ENCODE measurements around the gene SENP5.
A peak's percentile ranks its signal among the peaks of the same experiment; 100 is the strongest.

Gene SENP5

GRCh38 chr3:196889844-196890708 lies 22.4 kb downstream of the SENP5 start:
- DNase-seq (ENCODE audit: low read depth, low spot score) = no peak

- DNase-seq (ENCODE audit: low read depth, low spot score) = no peak
These were observed 27.0 kb downstream of the SENP5 start for GRCh38 chr3:196894557-196895295.

DNA sequence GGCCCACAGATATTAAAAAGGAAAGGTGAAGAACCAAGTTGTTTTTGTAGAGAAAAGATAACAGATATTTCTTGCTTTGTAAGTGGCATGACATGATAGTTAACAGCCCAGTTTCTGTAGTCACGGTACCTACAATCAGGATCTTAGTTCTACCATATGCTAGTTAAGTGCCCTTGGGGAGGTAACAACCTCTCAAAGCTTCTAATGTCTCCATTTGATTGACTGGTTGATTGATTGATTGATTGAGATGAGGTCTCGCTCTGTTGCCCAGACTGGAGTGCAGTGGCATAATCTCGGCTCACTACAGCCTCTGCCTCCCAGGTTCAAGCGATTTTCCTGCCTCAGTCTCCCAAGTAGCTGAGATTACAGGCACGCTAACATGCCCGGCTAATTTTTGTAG lies 28.5 kb downstream of the SENP5 start:
- no peak for DNase-seq (ENCODE audit: low read depth, low spot score)

- no peak for DNase-seq (ENCODE audit: low read depth, low spot score)
These were observed 34.0 kb downstream of the SENP5 start for GRCh38 chr3:196901768-196902167.

DNA sequence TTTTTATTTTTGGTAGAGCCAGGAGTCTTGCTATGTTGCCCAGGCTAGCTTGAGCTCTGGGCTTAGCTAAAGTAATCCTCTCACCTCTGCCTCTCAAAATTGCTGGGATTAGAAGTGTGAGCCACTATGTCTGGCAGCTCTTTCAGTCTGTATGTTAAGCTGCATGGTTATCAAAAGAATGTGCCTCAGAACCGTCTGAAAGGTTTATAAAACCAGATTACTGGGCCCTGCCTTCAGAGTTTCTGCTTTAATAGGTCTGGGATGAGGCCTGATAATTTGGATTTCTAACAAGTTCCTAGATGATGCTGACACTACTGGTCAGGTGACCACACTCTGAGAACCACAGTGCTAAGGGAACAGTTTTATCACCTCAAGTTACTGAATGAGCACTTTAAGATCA lies 34.6 kb downstream of the SENP5 start:
- no peak for DNase-seq (ENCODE audit: low read depth, low spot score)

- no peak for DNase-seq (ENCODE audit: low read depth, low spot score)
These were observed 36.0 kb downstream of the SENP5 start for GRCh38 chr3:196903740-196904139.

- DNase-seq (ENCODE audit: low read depth, low spot score) = peak; percentile 22
These were observed 47.1 kb downstream of the SENP5 start for GRCh38 chr3:196914866-196915265.

DNA sequence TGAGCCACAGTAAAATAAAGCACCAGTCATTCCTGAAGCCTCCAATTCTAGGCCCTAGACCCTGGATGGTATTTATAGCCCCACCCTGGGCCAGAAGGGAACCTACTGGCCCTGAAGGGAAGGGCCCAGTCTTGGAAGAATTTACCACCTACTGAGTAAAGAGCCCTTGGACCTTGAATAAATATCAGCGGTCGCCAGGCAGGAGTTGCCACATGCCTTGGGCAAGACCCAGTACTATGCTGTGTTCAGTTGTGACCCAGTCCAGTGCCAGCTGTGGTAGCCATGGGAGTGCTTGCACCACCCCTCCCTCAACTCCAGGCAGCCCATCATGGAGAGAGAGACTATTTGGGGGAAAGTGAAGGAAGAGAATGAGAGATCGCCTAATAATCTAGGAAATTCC lies 47.7 kb downstream of the SENP5 start:
- DNase-seq (ENCODE audit: low read depth, low spot score) = no peak

DNA sequence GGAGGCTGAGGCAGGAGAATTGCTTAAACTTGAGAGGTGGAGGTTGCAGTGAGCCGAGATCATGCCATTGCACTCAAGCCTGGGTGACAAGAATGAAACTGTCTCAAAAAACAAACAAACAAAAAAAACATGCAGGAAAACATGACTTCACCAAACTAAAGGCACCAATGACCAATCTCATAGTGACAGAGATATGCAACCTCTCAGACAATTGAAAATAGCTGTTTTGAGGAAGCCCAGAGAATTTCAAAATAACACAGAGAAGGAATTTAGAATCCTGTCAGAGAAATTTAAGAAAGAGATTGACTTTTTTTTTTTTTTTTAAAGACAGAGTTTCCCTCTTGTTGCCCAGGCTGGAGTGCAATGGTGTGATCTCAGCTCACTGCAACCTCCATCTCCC lies 48.5 kb downstream of the SENP5 start:
- DNase-seq (ENCODE audit: low read depth, low spot score) = no peak

DNA sequence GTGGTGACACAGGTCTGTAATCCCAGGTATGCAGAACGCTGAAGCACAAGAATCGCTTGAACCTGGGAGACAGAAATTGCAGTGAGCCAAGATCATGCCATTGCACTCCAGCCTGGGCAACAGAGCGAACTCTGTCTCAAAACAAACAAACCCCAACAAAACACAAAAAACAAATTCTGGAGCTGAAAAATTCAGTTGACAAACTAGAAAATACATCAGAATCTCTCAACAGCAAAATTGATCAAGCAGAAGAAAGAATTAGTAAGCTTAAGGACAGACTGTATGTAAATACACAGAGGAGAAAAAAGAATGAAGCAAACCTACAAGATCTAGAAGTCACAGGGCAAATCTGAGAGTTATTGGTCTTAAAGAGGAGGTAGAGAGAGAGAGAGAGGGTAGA lies 49.3 kb downstream of the SENP5 start:
- DNase-seq (ENCODE audit: low read depth, low spot score) = no peak

GRCh38 chr3:196918968-196919367 lies 51.2 kb downstream of the SENP5 start:
- DNase-seq (ENCODE audit: low read depth, low spot score) = no peak

- no peak for DNase-seq (ENCODE audit: low read depth, low spot score)
These were observed 53.0 kb downstream of the SENP5 start for GRCh38 chr3:196920733-196921132.

- DNase-seq (ENCODE audit: low read depth, low spot score) = no peak
These were observed 60.1 kb downstream of the SENP5 start for GRCh38 chr3:196927571-196928453.

GRCh38 chr3:196931157-196931556 lies 63.4 kb downstream of the SENP5 start:
- no peak for DNase-seq (ENCODE audit: low read depth, low spot score)

- no peak for DNase-seq (ENCODE audit: low read depth, low spot score)
These were observed 64.3 kb downstream of the SENP5 start for GRCh38 chr3:196931828-196932587.

GRCh38 chr3:196932600-196932999 lies 64.9 kb downstream of the SENP5 start:
- DNase-seq (ENCODE audit: low read depth, low spot score) = no peak

DNA sequence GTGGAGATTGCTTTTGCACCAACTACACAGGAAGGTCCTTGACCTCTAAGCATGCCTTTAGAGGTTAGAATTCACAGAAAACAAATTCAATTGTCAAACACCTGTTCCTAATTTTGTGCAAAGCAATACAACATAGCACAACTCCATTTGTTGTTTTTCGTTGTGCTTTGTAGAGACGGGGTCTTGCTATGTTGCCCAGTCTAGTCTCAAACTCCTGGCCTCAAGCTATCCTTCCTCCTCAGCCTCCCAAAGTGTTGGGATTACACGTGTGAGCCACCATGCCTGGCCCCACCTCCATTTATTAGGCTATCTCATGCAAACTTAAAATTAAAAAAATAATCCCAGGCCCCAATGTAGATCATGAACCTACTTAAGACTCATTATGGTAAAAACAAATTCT lies 68.6 kb downstream of the SENP5 start:
- no peak for DNase-seq (ENCODE audit: low read depth, low spot score)

DNA sequence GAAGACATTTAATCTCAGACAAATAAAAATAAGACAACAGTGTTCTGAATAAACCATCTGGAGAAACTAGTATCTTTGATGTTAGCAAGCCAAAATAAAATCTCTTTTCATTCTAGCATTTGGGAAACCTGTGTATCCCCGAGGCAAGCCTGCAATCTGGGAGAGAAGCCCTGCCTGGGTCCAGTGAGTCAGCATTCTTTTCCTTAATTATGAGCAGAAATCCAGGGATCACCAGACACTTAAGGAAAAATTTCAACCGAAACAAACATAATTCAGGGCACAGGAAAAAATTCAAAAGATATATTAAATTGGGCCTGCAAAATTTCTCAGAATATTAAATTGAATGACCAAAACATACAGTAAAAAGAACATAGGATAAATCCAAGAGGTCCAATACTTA lies 70.4 kb downstream of the SENP5 start:
- no peak for DNase-seq (ENCODE audit: low read depth, low spot score)

DNA sequence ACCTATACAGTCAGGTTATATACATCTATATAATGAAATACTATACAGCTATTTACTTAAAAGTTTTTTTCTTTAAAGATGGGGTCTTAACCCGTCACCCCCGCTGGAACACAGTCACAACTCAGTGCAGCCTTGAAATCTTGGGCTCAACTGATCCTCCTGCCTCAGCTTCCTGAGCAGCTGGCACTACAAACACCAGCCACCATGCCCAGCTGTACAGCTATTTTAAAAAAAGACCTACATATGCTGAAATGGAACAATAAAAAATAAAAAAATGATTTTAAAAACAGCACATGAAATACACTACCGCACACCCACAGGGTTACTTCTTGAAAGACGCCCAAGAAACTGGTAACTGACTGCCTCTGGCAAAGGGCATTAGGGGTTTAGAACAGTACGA lies 70.9 kb downstream of the SENP5 start:
- DNase-seq (ENCODE audit: low read depth, low spot score) = no peak

DNA sequence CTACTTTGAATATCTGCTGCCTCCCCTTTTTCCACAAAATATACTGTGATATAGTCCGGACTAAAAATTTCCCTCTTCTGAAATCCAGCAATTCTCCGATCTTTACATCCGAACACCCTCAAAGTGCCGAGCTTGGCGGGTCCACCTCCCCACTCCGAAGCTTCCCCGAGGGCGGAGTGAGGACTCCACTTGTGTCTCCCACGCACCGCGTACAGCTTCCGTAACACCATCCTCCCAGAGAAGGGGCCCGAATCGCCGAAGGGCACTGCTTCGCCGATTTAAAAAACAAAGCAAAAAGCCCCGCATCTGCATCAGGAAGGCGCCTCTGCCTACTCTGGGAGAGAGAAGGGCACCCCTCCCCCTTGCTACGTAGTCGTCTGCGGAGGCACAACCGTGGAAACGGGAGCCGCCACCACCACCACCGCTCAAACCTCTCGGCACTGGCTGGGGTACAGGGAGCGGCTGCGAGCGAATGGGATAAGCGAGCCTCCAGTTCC lies 74.1 kb downstream of the SENP5 start:
- no peak for DNase-seq (ENCODE audit: low read depth, low spot score)

All from ELF-1 (cell line).